Stimulated activated CD8-positive, alpha-beta memory T cell treated with anti-CD3 and anti-CD28 coated beads, Interleukin-15, amount 100 ng/mL, for 1 hour (primary cell): ENCODE data around the gene KLF13.

ENCODE experiments used
- DNase-seq: peaks from one replicate; pipeline ENCODE4 v3.0.0-alpha.2; 2020; ENCODE audit warnings: low read depth

KLF13 gene

DNA sequence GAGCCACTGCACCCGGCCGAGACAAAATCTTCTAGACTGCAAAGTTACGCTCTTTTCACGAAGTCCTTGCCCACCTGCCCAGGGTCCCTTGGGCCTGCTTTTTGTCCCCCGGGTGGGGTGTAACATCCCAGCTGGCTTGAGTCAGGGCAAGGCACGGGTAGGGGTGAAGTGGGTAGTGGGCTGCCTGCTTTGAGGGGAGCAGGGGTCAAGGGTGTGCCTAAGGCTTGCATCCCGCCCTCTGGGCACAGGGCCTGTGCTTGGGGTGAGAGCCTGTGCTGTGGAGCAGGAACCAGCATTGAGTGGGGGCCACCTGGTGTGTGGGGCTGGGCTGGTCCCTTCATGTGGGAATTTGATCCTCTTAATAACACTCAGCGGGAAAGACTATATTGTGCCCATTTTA lies 74.6 kb downstream of the KLF13 start:
- DNase-seq = no peak

DNA sequence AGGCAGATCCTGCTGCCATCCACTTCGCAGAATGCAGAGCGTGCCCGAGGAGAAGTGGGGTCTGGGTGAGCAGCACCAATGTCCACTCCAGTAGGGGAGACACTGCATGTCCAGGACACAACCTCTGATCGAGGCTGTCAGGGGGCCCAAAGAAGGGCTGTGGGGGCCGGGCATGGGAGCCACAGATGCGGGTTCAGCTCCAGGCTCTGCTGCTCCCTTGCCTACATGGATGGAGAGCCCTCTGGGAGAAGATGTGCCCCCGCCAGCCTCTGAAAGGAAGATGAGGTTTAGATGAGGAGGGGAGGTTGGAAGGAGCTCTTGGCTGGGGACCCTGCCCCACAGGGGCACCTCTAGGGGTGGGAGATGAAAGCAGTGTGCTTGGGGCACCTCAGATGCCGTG lies 75.4 kb downstream of the KLF13 start:
- no peak for DNase-seq

DNA sequence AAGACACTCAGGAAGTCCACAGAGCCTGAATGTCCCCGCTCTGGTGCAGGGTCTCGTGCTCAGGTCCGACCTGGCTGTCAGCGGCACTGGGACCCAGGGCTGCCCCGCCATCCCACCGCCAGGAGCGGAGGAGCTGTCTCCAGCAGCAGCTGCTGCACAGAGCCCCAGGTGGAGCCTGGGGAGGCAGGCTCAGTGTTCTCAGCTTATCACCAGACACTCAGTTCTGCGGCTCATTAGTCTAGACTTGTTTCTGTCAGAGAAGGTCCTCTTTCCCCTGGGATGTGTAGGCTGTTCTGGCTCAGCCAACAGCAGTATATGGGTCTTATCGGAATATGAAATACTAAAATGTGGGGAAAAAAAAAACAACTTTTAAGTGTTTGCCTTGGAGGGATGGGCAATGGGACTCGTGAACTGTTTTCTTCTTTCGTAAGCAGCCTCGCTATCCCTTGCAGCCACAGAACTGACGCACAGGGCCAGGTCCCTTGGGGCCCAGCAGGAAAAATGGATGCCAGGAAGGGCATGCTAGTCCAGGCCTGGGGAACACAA lies 75.9 kb downstream of the KLF13 start:
- no peak for DNase-seq

DNA sequence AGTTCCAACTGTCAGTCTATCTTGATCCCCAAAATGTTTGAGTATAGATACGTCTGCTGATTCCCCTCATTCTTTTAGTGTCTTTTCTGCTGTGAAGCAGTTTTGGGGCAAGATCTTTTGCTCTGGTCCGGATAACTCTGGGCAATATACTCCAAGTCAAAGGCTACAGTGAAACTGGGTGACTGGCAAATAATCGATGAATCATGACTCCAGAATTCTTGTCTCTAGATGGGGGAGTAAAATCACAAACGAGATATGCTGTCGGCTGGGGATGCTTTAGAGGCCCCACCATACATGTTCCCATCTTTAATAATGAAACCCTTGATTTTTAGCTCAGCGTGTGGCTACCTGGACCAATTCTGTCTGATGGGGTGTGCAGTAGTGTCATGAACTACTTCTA lies 76.5 kb downstream of the KLF13 start:
- no peak for DNase-seq

DNA sequence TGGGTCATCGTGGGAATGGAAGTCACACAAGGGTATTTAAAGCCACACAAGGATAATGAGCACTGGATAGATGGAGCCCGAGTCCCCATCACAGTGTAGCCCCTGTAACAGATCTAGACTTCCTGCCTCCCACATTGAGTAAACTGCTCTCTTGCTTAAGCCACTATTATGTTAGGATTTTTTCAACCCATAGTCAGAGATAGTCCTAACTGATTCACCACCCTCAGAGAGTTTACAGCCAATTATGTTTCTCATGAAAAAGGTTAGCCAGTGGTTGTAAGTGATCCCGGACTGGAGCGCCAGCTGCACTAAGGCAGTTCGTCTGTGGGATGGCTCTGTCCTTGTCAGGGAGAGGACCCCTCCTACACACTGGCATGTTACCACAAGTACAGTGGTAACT lies 77.0 kb downstream of the KLF13 start:
- no peak for DNase-seq

DNA sequence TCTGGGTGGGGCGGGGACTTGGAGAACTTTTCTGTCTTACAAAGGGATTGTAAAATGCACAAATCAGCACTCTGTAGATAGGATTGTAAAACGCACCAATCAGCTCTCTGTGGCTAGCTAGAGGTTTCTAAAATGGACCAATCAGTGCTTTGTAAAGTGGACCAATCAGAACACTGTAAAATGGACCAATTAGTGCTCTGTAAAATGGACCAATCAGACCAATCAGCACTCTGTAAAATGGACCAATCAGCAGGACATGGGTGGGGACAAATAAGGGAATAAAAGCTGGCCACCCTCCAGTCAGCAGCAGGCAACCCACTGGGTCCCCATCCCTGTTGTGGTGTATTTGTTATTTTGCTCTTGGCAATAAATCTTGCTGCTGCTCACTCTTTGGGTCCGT lies 77.7 kb downstream of the KLF13 start:
- no peak for DNase-seq

DNA sequence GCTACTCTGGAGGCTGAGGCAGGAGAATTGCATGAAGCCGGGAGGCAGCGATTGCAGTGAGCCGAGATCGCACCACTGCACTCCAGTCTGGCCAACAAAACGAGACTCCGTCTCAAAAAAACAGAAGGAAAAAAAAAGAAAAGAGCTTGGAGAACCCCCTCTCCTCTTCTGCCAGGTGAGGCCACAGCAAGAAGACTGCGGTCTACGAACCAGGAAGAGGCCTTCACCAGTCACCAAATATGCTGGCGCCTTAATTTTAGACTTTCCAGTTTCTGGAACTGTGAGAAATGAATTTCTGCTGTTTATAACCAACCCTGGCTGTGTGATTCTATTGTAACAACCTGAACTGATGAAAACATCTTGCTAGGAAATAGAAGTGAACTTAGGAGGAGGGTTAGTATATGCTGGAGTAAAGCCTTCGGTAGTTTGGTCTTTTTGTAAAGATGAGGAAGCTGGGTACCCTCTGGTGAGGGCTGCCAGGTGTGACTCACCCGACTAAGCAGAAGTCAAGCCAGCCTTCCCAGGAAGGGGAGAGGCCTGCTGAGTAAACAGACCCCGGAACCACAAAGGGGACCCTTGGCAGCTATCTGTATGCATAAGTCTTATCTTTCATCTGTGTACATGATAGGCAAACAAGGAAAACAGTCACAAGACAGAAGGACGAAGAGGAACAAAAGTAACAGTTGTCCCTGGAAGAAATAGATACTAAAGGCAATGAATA lies 78.7 kb downstream of the KLF13 start:
- no peak for DNase-seq

DNA sequence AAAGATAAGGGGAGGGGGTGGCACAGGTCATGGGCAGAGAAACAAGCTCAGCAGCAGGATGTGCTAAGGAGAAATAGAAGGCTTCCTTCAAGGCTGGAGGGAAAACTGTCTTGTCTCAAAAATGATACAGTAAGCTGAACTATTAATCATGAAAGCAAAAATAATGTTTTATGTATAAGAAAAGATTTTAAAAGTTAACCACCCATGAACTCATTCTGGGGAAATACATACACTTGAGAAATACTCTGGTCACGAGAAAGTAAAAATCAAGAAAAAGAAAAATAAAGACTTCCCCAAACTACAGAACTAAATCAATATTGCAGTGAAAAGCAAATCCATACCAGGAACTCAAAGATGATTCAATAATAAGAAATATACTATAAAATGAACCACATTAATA lies 80.7 kb downstream of the KLF13 start:
- DNase-seq = no peak

DNA sequence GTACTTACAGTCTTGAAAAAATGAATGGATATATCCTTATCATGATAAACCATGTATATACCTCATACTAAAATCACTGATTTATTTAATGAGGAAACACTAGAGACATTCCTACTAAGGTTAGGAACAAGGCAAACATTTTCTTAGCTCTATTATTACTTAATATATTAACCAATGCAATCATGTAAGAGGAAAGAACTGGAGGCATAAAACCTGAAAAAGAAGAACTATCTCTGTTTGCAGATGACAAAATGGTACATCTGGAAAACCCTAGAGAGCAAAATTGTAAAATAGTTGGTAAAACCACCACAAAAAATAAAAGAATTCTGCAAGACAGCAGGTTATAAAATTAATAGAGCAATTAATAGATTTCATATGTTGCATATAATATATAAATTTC lies 81.2 kb downstream of the KLF13 start:
- DNase-seq = no peak

DNA sequence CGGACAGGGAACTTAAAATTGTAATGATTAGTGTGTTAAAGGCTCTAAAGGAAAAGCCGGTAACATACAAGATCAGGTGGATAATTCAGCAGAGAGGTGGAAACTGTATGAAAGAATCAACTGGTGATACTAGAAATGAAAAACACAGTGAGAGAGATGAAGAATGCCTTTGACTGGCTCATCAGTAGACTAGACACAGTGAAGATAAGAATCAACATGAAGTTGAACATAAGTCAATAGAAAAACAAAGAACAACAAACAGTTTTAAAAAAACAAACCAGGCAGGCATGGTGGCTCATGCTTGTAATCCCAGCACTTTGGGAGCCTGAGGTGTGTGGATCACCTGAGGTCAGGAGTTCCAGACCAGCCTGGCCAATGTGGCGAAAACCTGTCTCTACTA lies 82.1 kb downstream of the KLF13 start:
- DNase-seq = no peak

DNA sequence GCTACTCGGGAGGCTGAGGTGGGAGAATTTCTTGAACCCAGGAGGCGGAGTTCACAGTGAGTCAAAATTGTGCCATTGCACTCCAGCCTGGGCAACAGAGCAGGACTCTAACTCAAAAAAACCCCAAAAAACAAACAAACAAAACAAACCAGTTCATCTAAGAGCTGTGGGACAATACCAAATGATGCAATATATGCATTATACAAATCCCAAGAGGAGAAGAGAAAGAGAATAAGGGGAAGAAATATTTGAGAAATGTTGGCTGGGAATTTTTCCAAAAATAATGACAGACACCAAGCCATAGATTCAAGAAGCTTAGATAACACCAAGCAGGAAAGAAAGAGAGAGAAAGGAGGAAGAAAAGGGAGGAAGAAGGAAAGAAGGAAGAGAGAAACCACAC lies 82.5 kb downstream of the KLF13 start:
- DNase-seq = no peak

DNA sequence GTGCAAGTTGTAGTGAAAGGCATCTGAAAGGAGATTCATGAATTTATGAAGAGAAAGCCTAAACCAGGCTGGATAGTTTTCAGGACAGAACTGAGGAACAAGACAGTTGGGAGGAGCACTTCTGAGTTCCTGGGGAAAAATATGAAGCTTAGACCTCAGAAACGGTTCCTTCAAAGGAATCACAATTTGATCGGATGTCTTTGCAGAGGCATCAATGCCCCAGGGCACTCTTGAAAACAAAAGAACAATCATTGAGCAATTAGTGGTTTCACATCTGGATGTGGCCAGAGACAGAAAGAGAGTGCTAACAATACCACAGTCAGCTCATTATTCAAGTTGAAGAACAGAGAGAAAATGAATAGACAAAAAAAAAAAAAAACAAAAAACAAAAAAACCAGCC lies 86.2 kb downstream of the KLF13 start:
- no peak for DNase-seq

DNA sequence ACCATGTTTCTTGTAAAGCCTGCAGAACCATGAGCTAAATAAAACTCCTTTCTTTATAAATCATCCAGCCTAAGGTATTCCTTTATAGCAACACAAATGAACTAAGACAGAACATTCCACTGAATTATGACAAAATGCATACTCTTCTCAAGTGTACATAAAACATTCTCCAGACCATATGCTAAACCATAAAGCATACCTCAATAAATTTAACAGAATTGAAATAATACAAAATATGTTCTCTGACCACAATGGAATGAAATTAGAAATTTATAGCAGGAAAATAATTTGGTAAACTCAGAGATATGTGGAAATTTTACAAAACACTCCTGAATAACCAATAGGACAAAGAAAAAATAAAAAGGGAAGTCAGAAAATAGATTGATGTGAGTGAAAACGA lies 88.6 kb downstream of the KLF13 start:
- no peak for DNase-seq

DNA sequence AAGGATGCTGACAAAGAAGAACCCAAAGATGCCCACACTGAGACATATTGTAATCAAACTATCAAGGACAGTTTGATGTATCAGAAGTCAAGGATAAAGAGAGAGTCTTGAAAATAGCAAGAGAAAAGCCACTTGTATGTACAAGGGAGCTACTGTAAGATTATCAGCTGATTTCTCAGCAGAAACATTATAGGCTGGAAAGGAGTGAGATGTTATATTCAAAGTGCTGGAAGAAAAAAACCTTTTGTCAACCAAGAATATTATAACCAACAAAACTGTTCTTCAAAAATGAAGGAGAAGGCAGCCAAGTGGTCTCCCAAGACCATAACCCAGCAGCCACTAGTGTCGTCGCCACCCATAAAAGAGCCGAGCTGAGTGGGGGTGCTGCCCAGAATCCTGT lies 93.2 kb downstream of the KLF13 start:
- no peak for DNase-seq

DNA sequence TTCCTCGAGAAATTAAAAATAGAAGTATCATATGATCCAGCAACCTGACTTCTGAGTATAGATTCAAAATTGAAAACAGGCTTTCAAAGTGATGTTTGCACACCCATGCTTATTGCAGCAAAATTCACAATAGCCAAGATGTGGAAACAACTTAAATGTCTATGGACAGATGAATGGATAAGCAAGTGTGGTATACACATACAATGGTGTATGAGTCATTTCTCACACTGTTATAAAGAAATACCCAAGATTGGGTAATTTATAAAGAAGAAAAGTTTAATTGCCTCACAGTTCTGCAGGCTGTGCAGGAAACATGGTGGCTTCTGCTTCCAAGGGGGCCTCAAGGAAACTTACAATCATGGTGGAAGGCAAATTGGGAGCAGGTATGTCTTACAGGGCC lies 100.8 kb downstream of the KLF13 start:
- DNase-seq = no peak
